Mesenchymal stem cell (in vitro differentiated cells and primary cell): ENCODE data around the gene RAB20.
A peak's percentile ranks its signal among the peaks of the same experiment; 100 is the strongest.

Experiments
- DNase-seq: peaks from one replicate; pipeline ENCODE4 v3.0.0-alpha.2; 2013
- H2AFZ ChIP-seq: one replicate; pipeline ENCODE4 v1.6.1; 2013; ENCODE audit warnings: low read depth, mild to moderate bottlenecking, control low read depth, inconsistent platforms, low read length, moderate library complexity
- H2AK5ac ChIP-seq: 2 replicates; pipeline ENCODE4 v1.6.1; 2013; ENCODE audit warnings: low read length, moderate library complexity, mild to moderate bottlenecking, inconsistent platforms; ENCODE audit not compliant: severe bottlenecking
- H2BK120ac ChIP-seq: one replicate; pipeline ENCODE4 v1.6.1; 2013; ENCODE audit warnings: low read depth, mild to moderate bottlenecking, inconsistent platforms, low read length, moderate library complexity
- H2BK12ac ChIP-seq, 2 experiments: one replicate each; pipeline ENCODE4 v1.6.1; 2013; ENCODE audit warnings: inconsistent platforms in 2 of 2, low read length in 2 of 2, mild to moderate bottlenecking in 2 of 2, moderate library complexity in 2 of 2, control low read depth in 1 of 2
- H2BK15ac ChIP-seq: one replicate; pipeline ENCODE4 v1.6.1; 2013; ENCODE audit warnings: mild to moderate bottlenecking, low read depth, inconsistent platforms; ENCODE audit not compliant: poor library complexity, severe bottlenecking
- H2BK5ac ChIP-seq: 2 replicates; pipeline ENCODE4 v1.6.1; 2013; ENCODE audit warnings: low read depth, mild to moderate bottlenecking, low read length, control low read depth, inconsistent platforms; ENCODE audit not compliant: poor library complexity, severe bottlenecking
- H3K14ac ChIP-seq, 2 experiments: one replicate each; pipeline ENCODE4 v1.6.1; 2013; ENCODE audit warnings: inconsistent platforms in 2 of 2, low read length in 2 of 2, control low read depth in 1 of 2, mild to moderate bottlenecking in 1 of 2, moderate library complexity in 1 of 2
- H3K18ac ChIP-seq, 2 experiments: one replicate each; pipeline ENCODE4 v1.6.1; 2013; ENCODE audit warnings: inconsistent platforms in 2 of 2, low read length in 2 of 2, control low read depth in 1 of 2, low read depth in 1 of 2, mild to moderate bottlenecking in 1 of 2
- H3K23ac ChIP-seq, 2 experiments: one replicate each; pipeline ENCODE4 v1.6.1; 2013; ENCODE audit warnings: inconsistent platforms in 2 of 2, low read length in 2 of 2, mild to moderate bottlenecking in 2 of 2, moderate library complexity in 2 of 2, control low read depth in 1 of 2
- H3K27ac ChIP-seq: 2 replicates; pipeline ENCODE4 v1.5.1; 2013; ENCODE audit warnings: mild to moderate bottlenecking, moderate library complexity, low read length, control low read depth, inconsistent platforms; ENCODE audit not compliant: poor library complexity, severe bottlenecking
- H3K27me3 ChIP-seq, 2 experiments: 2 replicates each; pipeline versions ENCODE4 v1.6.1 to v1.7.0; 2013; ENCODE audit warnings: low read length in 2 of 2, mild to moderate bottlenecking in 2 of 2, moderate library complexity in 2 of 2, control low read depth in 1 of 2, inconsistent platforms in 1 of 2; ENCODE audit not compliant: control insufficient read depth in 1 of 2, insufficient read depth in 1 of 2
- H3K36me3 ChIP-seq, 2 experiments: 2 replicates each; pipeline versions ENCODE4 v1.6.1 to v1.7.0; 2013; ENCODE audit warnings: low read length in 2 of 2, control low read depth in 1 of 2, inconsistent platforms in 1 of 2, low read depth in 1 of 2, mild to moderate bottlenecking in 1 of 2; ENCODE audit not compliant: insufficient read depth in 2 of 2, control insufficient read depth in 1 of 2
- H3K4ac ChIP-seq, 2 experiments: one replicate each; pipeline ENCODE4 v1.6.1; 2013; ENCODE audit warnings: inconsistent platforms in 2 of 2, low read length in 2 of 2, mild to moderate bottlenecking in 2 of 2, moderate library complexity in 2 of 2, control low read depth in 1 of 2, low read depth in 1 of 2
- H3K4me1 ChIP-seq: 2 replicates; pipeline ENCODE4 v1.6.1; 2013; ENCODE audit warnings: low read depth, low read length, control low read depth; ENCODE audit not compliant: control insufficient read depth, insufficient read depth
- H3K4me2 ChIP-seq: 2 replicates; pipeline ENCODE4 v1.6.1; 2013; ENCODE audit warnings: low read length, mild to moderate bottlenecking, inconsistent platforms; ENCODE audit not compliant: poor library complexity, severe bottlenecking
- H3K4me3 ChIP-seq, 2 experiments: 2 replicates each; pipeline versions ENCODE4 v1.5.1 to v1.7.0; 2013; ENCODE audit warnings: low read length in 2 of 2, mild to moderate bottlenecking in 2 of 2, control low read depth in 1 of 2, low read depth in 1 of 2; ENCODE audit not compliant: insufficient read depth in 1 of 2
- H3K79me1 ChIP-seq: replicated peaks from 2 replicates; pipeline ENCODE4 v1.6.1; 2013; ENCODE audit warnings: mild to moderate bottlenecking, control low read depth, low read length, inconsistent platforms; ENCODE audit not compliant: poor library complexity, severe bottlenecking
- H3K9ac ChIP-seq: 2 replicates; pipeline ENCODE4 v1.7.0; 2013; ENCODE audit warnings: mild to moderate bottlenecking, low read length, moderate library complexity
- H3K9me3 ChIP-seq: 2 replicates; pipeline ENCODE4 v1.7.0; 2013; ENCODE audit warnings: mild to moderate bottlenecking, low read length; ENCODE audit not compliant: control insufficient read depth
- H4K8ac ChIP-seq: one replicate; pipeline ENCODE4 v1.6.1; 2013; ENCODE audit warnings: inconsistent platforms, mild to moderate bottlenecking, low read length, moderate library complexity
- H4K91ac ChIP-seq: one replicate; pipeline ENCODE4 v1.6.1; 2013; ENCODE audit warnings: mild to moderate bottlenecking, low read length, inconsistent platforms
- WGBS: methylation state at CpG from one replicate; pipeline ENCODE4 v1.1.7; 2013; ENCODE audit warnings: mixed read lengths; 5-methylcytosine and 5-hydroxymethylcytosine counted together

Gene RAB20

DNA sequence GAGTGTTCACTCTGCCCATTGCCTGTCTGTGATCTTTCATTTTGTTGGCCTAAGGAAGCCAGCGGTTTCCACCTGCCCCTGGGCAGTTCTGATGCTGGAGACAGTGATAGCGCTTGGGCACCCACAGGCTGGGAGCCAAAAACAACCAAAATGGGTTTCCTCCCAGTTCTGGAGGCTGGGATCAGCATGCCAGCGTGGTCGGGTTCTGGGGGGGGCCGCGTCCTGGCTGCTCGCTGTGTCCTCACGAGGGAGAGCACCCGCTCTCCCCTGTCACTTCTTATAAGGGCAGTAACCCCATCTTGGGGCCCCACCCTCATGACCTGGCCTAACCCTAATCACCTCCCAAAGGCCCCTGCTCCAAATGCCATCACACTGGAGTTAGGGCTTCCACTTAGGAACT is 67.9 kb downstream of the RAB20 start:
- peaks cover 27% of the 10 kb centered on the region for H3K79me1 ChIP-seq
- 98% methylated on average over 9 of the region's 9 CpGs for WGBS

GRCh38 chr13:110492679-110493593 is 68.6 kb downstream of the RAB20 start:
- H2BK120ac ChIP-seq, result no peak overlapping the region
- peaks cover 72 to 88% of the 10 kb centered on the region in 2 experiments for H3K36me3 ChIP-seq
- no peaks in the 10 kb centered on the region for H3K9me3 ChIP-seq
- no peak overlapping the region for H3K27ac ChIP-seq
- H4K8ac ChIP-seq, result no peak overlapping the region
- H3K14ac ChIP-seq, result no peak overlapping the region
- H3K4ac ChIP-seq, result no peak overlapping the region
- no peak overlapping the region for H3K18ac ChIP-seq
- H4K91ac ChIP-seq, result no peak overlapping the region
- no peak overlapping the region for H3K23ac ChIP-seq
- peaks cover 8% of the 10 kb centered on the region for H3K4me1 ChIP-seq
- DNase-seq, result no peak
- H2BK15ac ChIP-seq, result no peak overlapping the region
- no peak overlapping the region for H2AK5ac ChIP-seq
- no peak overlapping the region for H2BK5ac ChIP-seq
- H3K4me2 ChIP-seq, result no peak overlapping the region
- no peak overlapping the region for H3K4me3 ChIP-seq
- 93% methylated on average over 30 of the region's 30 CpGs for WGBS
- H3K27me3 ChIP-seq, result no peaks in the 10 kb centered on the region
- H2AFZ ChIP-seq, result no peak overlapping the region
- no peak overlapping the region for H3K9ac ChIP-seq
- no peak overlapping the region for H2BK12ac ChIP-seq
- peaks cover 31% of the 10 kb centered on the region for H3K79me1 ChIP-seq

More for the DNA sequence above, 67.9 kb downstream of the RAB20 start:
- Histone ChIP-seq H3K14ac (no peak overlapping the region), H3K9me3 (no peaks in the 10 kb centered on the region), H3K4ac (no peak overlapping the region), H2AFZ (no peak overlapping the region), H3K23ac (no peak overlapping the region), H2AK5ac (no peak overlapping the region), H3K4me1 (peaks cover 8% of the 10 kb centered on the region), H3K4me3 (no peak overlapping the region), H3K4me2 (no peak overlapping the region), H2BK120ac (no peak overlapping the region), H2BK5ac (no peak overlapping the region), H2BK15ac (no peak overlapping the region), H4K8ac (no peak overlapping the region), H3K27ac (no peak overlapping the region), H2BK12ac (peak overlapping the region in 1 of 2 experiments; percentile 11), H3K9ac (no peak overlapping the region), H3K36me3 (peaks cover 74 to 88% of the 10 kb centered on the region in 2 experiments), H3K27me3 (no peaks in the 10 kb centered on the region), H4K91ac (no peak overlapping the region), H3K18ac (no peak overlapping the region)
- no peak for DNase-seq

DNA sequence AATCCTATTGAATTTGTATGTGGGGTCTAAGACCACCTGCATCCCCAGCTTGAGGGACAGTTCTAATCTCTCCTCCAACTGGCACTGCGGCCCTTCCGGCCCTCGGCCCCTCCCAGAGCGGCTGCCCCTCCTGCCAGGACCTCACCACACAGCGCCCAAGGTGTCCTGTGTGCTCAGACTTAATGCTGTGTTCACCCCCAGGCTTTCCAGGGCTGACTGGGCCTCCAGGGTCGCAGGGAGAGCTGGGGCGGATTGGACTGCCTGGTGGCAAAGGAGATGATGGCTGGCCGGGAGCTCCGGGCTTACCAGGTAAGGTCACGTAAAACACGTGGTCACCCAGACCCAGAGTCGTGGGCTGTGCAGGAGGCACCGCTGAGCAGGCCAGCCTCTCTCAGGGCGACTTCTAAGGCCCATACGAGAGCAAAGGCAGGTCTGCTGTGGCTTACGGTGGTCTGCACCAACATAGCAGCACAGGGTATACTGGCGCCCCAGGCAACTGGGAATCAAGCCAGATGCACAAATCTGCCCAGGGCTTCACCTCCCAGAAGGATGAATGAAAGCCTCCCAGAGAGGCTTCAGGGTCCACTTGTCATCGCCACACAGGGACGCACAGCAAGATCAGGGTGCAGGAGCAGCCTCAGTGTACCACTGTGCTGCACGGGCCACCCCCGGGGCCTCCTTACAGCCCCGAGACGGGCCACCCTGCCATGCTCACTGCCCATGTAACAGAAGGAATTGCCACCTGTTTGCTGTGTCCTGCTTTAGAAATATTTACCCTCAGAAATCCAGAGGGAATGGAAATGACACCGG is 69.4 kb downstream of the RAB20 start:
- no peak overlapping the region for H3K23ac ChIP-seq
- H3K14ac ChIP-seq, result no peak overlapping the region
- no peaks in the 10 kb centered on the region for H3K9me3 ChIP-seq
- H3K9ac ChIP-seq, result no peak overlapping the region
- peaks cover 65 to 81% of the 10 kb centered on the region in 2 experiments for H3K36me3 ChIP-seq
- no peak overlapping the region for H2BK5ac ChIP-seq
- H2BK15ac ChIP-seq, result no peak overlapping the region
- DNase-seq, result no peak
- H3K27me3 ChIP-seq, result no peaks in the 10 kb centered on the region
- H2BK12ac ChIP-seq, result no peak overlapping the region
- no peak overlapping the region for H3K4me2 ChIP-seq
- no peak overlapping the region for H3K4me3 ChIP-seq
- no peak overlapping the region for H3K18ac ChIP-seq
- H2BK120ac ChIP-seq, result no peak overlapping the region
- no peak overlapping the region for H2AK5ac ChIP-seq
- H3K4me1 ChIP-seq, result peaks cover 9% of the 10 kb centered on the region
- 97% methylated on average over 24 of the region's 24 CpGs for WGBS
- H3K79me1 ChIP-seq, result peaks cover 30% of the 10 kb centered on the region
- H4K91ac ChIP-seq, result no peak overlapping the region
- no peak overlapping the region for H3K4ac ChIP-seq
- no peak overlapping the region for H2AFZ ChIP-seq
- no peak overlapping the region for H4K8ac ChIP-seq
- H3K27ac ChIP-seq, result no peak overlapping the region
